SH-SY5Y (cell line): ENCODE measurements around the gene SCYL1.

Experiments
- GATA2 ChIP-seq: IDR thresholded peaks from 2 replicates; pipeline ENCODE4 v1.6.1; 2011; ENCODE audit warnings: mild to moderate bottlenecking, low read depth, low read length
- GATA3 ChIP-seq: IDR thresholded peaks from 2 replicates; pipeline ENCODE4 v1.6.1; 2011; ENCODE audit warnings: low read depth, mild to moderate bottlenecking, low read length, moderate library complexity

SCYL1 gene

GRCh38 chr11:65560555-65561418, 35.9 kb downstream of the SCYL1 start:
- peak; percentile 85 for TF ChIP-seq GATA2
- TF ChIP-seq GATA3: no peak

- TF ChIP-seq GATA2 (no peak), GATA3 (no peak)
Measured at GRCh38 chr11:65562020-65562419, 37.1 kb downstream of the SCYL1 start.

DNA sequence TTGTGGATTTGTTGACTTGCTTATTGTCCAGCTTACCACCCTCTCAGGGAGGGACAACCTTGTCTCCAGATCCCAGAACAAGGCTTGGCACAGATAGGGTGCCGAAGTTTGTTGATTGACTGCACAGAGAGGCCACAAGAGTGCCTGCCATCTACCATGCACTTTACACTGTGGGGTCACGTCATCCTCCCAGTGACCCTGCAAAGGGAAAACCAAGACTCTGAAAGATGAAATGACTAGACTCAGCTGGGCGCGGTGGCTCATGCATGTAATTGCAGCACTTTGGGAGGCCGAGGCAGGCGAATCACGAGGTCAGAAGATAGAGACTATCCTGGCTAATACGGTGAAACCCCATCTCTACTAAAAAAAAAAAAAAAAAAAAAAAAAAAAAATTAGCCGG, 37.9 kb downstream of the SCYL1 start:
- TF ChIP-seq GATA3 (no peak), GATA2 (no peak)

- no peak for TF ChIP-seq GATA3
Measured at GRCh38 chr11:65563601-65564000, 38.7 kb downstream of the SCYL1 start.

- TF ChIP-seq GATA3 (no peak), GATA2 (no peak)
Measured at GRCh38 chr11:65565624-65566453, 41.0 kb downstream of the SCYL1 start.

- TF ChIP-seq GATA3 (no peak), GATA2 (no peak)
Measured at GRCh38 chr11:65569164-65569972, 44.5 kb downstream of the SCYL1 start.

GRCh38 chr11:65569973-65570918, 45.4 kb downstream of the SCYL1 start, which contains the start of gene ZNRD2:
Gene ZNRD2 (plus strand): TSS chr11:65570477. CDS start chr11:65570492, 15 bp downstream.
- TF ChIP-seq GATA3 (no peak), GATA2 (no peak)

GRCh38 chr11:65571420-65571819, 46.5 kb downstream of the SCYL1 start:
- TF ChIP-seq GATA3 (no peak), GATA2 (no peak)

DNA sequence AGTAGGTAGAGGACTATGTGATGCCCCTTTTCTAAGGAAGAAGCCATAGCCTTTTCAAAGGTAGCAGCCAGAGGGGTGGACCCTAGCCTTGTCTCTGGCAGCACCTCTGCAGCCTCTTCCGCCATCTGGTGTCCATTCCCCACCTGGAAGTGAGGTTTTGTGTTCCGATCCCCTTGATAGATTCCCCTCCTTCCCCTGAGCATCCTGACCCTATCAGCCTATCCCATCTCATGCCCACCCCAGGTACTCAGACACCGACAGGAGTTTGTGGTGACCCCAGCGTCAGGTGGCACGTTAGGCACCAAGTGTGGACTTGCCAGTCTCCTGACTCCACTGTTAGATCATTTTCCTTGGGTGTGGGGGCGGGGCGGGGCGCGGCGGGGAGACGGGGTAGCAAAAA, 47.1 kb downstream of the SCYL1 start:
- 0 out of 2 replicates have a peak, but pooled peaks have one; percentile 22 for TF ChIP-seq GATA2
- TF ChIP-seq GATA3: no peak

DNA sequence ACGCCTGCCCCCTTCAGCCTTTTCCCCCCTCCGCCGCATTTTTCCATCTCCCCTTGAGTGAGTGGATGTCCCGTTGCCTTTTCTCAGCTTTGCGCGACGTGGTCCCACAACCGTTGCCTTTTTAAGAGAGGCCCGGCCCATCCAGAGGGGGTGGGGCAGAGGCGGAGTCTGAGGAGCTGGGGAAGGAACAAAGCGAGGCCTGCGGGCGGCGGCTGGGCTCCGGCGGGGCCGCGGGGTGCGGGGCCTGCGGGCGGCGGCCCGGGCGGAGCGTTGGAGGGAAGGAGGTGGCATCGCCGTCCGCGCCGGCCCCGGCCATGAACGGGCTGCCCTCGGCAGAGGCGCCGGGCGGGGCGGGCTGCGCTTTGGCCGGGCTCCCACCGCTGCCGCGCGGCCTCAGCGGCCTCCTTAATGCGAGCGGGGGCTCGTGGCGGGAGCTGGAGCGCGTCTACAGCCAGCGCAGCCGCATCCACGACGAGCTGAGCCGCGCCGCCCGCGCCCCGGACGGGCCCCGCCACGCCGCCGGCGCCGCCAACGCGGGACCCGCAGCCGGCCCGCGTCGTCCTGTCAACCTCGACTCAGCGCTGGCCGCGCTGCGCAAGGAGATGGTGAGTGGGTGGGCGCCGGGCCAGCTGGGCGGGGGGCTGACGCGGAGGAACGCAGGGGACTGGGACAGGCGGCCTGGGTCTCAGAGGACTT, 47.6 kb downstream of the SCYL1 start, which contains the start of gene FAM89B:
Gene FAM89B, plus strand, starts transcription at position 183 of the 696 bp plus-strand sequence. Its CDS starts 132 bp downstream, at position 315.
- no peak for TF ChIP-seq GATA3
- TF ChIP-seq GATA2: no peak

- TF ChIP-seq GATA2: no peak
- no peak for TF ChIP-seq GATA3
Measured at GRCh38 chr11:65573391-65574079, 48.7 kb downstream of the SCYL1 start.

DNA sequence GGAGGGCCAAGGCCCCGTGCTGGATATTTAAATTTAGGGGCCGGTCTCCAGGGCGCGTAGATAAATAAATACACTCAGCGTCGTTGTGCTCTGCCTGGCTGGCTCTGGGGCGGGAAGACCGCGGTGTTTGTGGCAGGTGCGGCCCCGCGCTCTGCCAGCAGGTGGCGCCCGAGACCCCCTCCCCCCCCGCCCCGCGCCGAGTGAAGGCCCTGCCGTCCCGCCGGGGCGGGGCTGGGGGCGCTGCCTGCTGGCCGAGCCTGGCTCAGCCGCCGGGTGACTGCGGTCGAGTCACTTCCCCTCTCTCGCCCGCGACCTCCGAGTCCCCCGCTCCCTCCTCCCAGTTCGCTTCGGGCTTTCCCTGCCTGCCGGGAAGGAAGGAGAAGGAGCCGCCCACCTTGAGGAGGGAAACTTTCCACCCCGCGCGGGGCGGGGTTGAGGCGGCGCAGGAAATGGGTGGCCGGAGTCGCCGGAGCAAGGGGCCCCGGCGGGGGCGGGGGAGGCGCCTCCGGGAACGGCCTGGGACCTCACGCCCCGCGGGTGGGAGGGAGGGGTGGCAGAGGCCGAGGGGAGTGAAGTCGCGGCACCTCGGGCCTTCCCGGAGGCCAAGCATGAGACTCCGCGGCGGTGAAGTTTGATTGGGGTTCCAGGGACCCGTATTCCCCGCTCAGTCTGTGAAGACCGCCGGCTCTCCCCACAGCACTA, 49.4 kb downstream of the SCYL1 start:
- TF ChIP-seq GATA2 (no peak), GATA3 (no peak)
